HG02623 (cell line): ENCODE results near the gene DDX47.
"Not testable (repeated sequence)": the region's sequence is repeated elsewhere in the genome, so short reads cannot be mapped to it uniquely, and the experiment has no call there.

ENCODE experiments used
- ATAC-seq: cut with Tn5 transposase; IDR thresholded peaks from one replicate; pipeline ENCODE4 v1.9.1; 2021; ENCODE audit warnings: moderate library complexity; ENCODE audit not compliant: unreplicated experiment

The DDX47 gene

DNA sequence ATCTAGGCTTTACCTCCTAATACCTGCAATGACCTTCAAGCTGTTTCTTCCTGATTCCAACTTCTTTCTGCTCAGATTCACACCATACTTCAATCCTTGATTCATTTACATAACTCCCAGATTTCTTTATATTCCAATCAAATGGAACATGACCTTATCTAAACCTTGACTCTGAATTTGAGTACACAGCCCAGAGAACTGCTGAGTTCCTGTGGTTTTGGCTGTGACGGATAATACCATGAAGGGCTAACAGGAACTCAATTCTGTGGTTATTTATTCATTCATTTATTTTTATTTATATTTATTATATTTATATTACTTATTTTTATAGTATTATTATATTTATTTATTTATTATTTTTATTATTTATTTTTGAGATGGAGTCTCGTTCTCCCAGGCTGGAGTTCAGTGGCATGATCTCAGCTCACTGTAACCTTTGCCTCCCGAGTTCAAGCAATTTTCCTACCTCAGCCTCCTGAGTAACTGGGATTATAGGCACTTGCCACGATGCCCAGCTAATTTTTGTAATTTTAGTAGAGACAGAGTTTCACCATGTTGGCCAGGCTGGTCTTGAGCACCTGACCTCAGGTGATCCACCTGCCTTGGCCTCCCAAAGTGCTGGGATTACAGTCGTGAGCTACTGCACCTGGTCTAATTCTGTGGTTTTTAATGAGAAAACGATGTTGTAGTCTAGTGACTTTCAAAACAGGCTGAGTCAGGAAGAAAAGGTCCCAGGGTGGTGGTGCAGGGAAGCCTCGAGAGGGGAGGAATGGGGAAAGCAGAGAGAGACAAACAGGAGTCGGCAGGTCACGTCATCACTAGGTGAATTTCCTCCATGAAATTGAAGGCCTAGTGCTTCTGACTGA is 16.0 kb upstream of the DDX47 start:
- ATAC-seq: no peak

- ATAC-seq: no peak
Observed at GRCh38 chr12:12797794-12798152, 15.4 kb upstream of the DDX47 start.

DNA sequence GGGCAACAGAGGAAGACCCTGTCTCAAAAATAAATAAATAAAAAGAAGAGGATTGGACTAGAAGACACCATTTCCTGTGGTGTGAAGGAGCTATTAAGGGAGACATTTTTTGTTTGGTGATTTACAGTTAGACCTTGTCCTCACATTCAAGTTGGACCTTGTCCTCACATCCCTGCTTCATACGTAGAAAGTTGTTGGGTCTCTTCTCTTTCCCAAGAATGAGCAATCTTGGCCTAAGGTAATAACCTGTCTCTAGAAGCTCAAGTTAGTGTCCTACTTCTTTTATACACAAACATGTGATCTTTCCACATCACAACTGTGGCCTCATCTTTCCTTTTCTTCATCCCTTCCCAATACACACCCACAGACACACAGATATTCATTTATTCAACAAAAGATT is 14.7 kb upstream of the DDX47 start:
- ATAC-seq: no peak

- no peak for ATAC-seq
Observed at GRCh38 chr12:12799163-12799920, 13.8 kb upstream of the DDX47 start.

DNA sequence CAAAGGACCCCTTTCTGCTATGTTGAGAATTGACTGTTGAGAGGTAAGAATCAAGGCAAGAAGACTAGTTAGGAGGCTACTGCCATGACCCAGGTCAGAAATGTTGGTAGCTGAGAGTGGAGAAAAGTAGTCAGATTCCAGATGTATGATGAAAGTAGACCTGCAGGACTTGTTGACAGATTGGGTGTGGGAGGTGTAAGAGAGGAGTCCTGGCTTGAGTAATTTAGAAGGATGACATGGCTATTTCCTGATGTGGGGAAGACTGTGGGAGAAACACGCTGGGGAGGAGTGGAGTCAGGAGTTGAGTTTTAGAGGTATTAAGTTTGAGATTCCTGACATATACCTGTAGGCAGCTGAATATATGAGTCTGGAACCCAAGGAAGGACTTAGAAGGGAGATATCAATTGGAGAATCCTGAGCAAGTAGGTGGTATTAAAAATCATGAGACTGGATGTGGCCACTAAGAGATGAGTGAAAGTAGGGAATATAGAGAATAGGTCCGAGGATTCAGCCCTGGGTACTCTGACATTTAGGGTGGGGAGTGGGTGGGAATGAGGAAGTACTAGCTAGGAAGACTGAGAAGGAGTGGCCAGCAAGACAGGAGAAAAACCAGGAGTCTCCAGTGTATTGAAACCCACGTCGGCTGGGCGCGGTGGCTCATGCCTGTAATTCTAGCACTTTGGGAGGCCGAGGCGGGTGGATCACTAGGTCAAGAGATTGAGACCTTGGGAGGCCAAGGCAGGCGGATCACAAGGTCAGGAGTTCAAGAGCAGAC is 12.6 kb upstream of the DDX47 start:
- no peak for ATAC-seq

- ATAC-seq: not testable (repeated sequence)
Observed at GRCh38 chr12:12801656-12802055, 11.5 kb upstream of the DDX47 start.

GRCh38 chr12:12803186-12803585 is 10.0 kb upstream of the DDX47 start:
- ATAC-seq: peak; percentile 71

- ATAC-seq: no peak
Observed at GRCh38 chr12:12804011-12804410, 9.1 kb upstream of the DDX47 start.

DNA sequence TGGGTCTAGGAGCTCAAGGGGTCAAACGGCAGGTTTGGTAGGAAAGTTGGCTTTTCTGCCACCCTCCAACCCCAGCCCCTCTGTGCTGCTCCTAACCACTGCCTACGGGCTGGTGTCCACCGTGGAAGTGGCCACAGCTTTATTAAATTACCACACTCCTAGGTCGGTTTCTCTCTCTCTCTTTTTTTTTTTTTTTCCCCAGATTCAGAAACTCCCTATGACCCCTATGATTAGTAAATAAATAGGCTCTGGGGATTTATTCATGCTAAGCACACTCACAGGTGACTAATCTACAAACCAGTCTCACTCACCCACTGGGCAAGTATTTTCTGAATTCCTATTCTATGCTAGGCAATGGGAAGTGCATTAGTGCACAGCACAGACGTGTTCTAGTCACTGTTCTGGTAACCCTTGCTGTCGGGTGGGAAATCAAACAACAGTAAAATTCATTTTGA is 8.7 kb upstream of the DDX47 start:
- no peak for ATAC-seq

- ATAC-seq: no peak
Observed at GRCh38 chr12:12806784-12807516, 6.2 kb upstream of the DDX47 start.

DNA sequence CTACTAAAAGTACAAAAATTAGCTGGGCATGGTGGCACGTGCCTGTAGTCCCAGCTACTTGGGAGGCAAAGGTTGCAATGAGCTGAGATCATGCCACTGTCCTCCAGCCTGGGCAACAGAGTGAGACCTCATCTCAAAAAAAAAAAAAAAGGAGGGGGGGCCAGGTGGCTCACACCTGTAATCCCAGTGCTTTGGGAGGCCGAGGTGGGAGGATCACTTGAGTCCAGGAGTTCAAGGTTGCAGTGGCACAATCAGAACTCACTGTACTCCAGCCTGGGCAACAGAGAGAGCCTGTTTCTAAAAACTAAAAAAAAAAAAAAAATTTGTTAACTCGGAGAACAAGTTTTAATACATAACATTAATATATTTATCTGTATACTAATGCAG is 5.6 kb upstream of the DDX47 start:
- ATAC-seq: not testable (repeated sequence)

- ATAC-seq: peak; percentile 63
Observed at GRCh38 chr12:12807970-12808702, 5.0 kb upstream of the DDX47 start.

GRCh38 chr12:12810553-12811021 is 2.6 kb upstream of the DDX47 start:
- ATAC-seq: no peak

DNA sequence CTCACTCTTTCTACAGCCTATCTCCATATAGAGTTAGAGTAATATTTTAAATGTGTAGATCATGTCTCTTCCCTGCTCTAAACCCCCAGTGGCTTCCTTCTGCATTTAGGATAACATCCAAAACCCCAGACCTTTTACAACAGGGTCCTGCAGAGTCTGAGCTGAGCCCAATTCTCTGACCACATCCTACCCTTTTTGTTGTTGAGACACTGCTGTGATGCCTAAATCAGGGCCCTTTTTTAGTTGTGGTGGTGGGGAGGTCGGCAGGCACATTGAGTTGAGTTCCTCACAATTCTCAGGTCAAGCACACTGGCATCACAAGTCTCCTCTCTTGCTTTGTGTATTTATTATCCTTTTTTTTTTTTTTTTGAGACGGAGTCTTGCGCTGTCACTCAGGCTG is 1.8 kb upstream of the DDX47 start:
- ATAC-seq: no peak

GRCh38 chr12:12812174-12812573 is 972 bp upstream of the DDX47 start:
- ATAC-seq: no peak

GRCh38 chr12:12812618-12813119 is 477 bp upstream of the DDX47 start:
- no peak for ATAC-seq

- no peak for ATAC-seq
Observed at GRCh38 chr12:12817616-12818015, 4.5 kb downstream of the DDX47 start.

DNA sequence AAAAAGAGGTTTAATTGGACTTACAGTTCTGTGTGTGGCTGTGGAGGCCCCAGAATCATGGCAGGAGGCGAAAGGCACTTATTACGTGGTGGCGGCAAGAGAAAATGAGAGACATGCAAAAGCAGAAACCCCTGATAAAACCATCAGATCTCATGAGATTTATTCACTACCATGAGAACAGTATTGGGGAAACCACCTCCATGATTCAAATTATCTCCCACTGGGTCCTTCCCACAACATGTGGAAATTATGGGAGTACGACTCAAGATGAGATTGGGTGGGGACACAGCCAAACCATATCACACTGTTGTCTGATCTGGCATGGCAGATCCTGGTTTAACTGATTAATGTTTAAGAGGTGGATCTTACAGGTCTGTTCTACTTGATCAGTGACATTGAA is 5.6 kb downstream of the DDX47 start:
- no peak for ATAC-seq

- ATAC-seq: no peak
Observed at GRCh38 chr12:12819221-12819620, 6.1 kb downstream of the DDX47 start.
